CD4-positive, alpha-beta T cell (primary cell): ENCODE measurements around the gene CRAMP1. TPM values are rescaled to one million over a fixed set of nuclear protein-coding genes. Genes with fewer than 3 reads are reported as not detected.

ENCODE experiments used
- ATAC-seq: fragments of 200-7000 bp; cut with Tn5 transposase; one replicate; pipeline ENCODE4 v1.10.0; 2022; ENCODE audit warnings: mild to moderate bottlenecking; ENCODE audit not compliant: poor library complexity
- CTCF ChIA-PET: fragments of 350-600 bp; sonication (Branson Sonifier 250); formaldehyde crosslinking; loops from one replicate; lab custom pipeline; 2021; ENCODE audit warnings: antibody characterized with exemption, inconsistent platforms; lab: Charles Lee
- POLR2A ChIA-PET: fragments of 350-600 bp; sonication (Branson Sonifier 250); formaldehyde crosslinking; loops from one replicate; lab custom pipeline; 2021; ENCODE audit warnings: antibody characterized with exemption, inconsistent platforms; lab: Charles Lee
- DNase-seq, 14 experiments: peaks; one replicate each; pipeline ENCODE4 v3.0.0-alpha.2; 2013 to 2020; ENCODE audit warnings: mixed read lengths in 2 of 14
- H3K27ac ChIP-seq, 2 donors: one replicate each; pipeline versions ENCODE4 v1.5.1 to v1.7.0; 2013; ENCODE audit warnings: low read length in 2 of 2, low read depth in 1 of 2, mild to moderate bottlenecking in 1 of 2
- H3K27me3 ChIP-seq, 2 experiments: 1 replicate in 1 of 2; 2 replicates in 1 of 2; pipeline versions ENCODE4 v1.6.1 to v1.7.0; 2013; ENCODE audit warnings: low read length in 2 of 2, control low read depth in 1 of 2, mild to moderate bottlenecking in 1 of 2, moderate library complexity in 1 of 2; ENCODE audit not compliant: insufficient read depth in 2 of 2, control insufficient read depth in 1 of 2
- H3K36me3 ChIP-seq: one replicate; pipeline ENCODE4 v1.6.1; 2013; ENCODE audit warnings: low read length, control low read depth; ENCODE audit not compliant: insufficient read depth
- H3K4me1 ChIP-seq: one replicate; pipeline ENCODE4 v1.6.1; 2013; ENCODE audit warnings: low read length, control low read depth; ENCODE audit not compliant: insufficient read depth
- H3K4me3 ChIP-seq: one replicate; pipeline ENCODE4 v1.5.1; 2013; ENCODE audit warnings: mild to moderate bottlenecking, low read length, moderate library complexity
- H3K9me3 ChIP-seq, 2 experiments: 1 replicate in 1 of 2; 2 replicates in 1 of 2; pipeline versions ENCODE4 v1.6.1 to v1.7.0; 2013; ENCODE audit warnings: low read length in 2 of 2, mild to moderate bottlenecking in 2 of 2, control low read depth in 1 of 2, moderate library complexity in 1 of 2; ENCODE audit not compliant: control insufficient read depth in 1 of 2, insufficient read depth in 1 of 2
- H3K27ac Mint-ChIP-seq: one replicate; pipeline ENCODE4 v1.8.0; 2020; ENCODE audit warnings: mixed read lengths
- H3K27me3 Mint-ChIP-seq: one replicate; pipeline ENCODE4 v1.8.0; 2021; ENCODE audit warnings: mixed read lengths
- H3K36me3 Mint-ChIP-seq: one replicate; pipeline ENCODE4 v1.8.0; 2021; ENCODE audit warnings: low read depth, mixed read lengths
- H3K4me1 Mint-ChIP-seq: one replicate; pipeline ENCODE4 v1.8.0; 2021; ENCODE audit warnings: low read depth, mixed read lengths
- H3K4me3 Mint-ChIP-seq: one replicate; pipeline ENCODE4 v1.8.0; 2020; ENCODE audit warnings: mild to moderate bottlenecking, mixed read lengths
- H3K9me3 Mint-ChIP-seq: one replicate; pipeline ENCODE4 v1.8.0; 2020; ENCODE audit warnings: mixed read lengths
- CTCF ChIP-seq: fragments of 200-600 bp; IDR thresholded peaks from one replicate; pipeline ENCODE4 v1.8.0; 2022; ENCODE audit warnings: antibody characterized with exemption, mild to moderate bottlenecking
- intact Hi-C, 2 experiments: fragments of 100-400 bp; cut with DNase I in 1 of 2; cut with micrococcal nuclease in 1 of 2; formaldehyde crosslinking; loops; one replicate each; pipeline versions ENCODE4 v1.15.1 to v1.9.0; 2023 to 2025; cut with DNase I, micrococcal nuclease
- total RNA-seq, 174 experiments: library from RNA in 2 of 174; stranded (reverse) in 2 of 174; gene quantifications; one replicate each; pipeline ENCODE4 v1.2.3 and lab custom pipeline; 2021 to 2026

The CRAMP1 gene
- total RNA-seq, 2 experiments from 2014 or later = 14.1 to 15.2 TPM

GRCh38 chr16:1571012-1571671 lies 41.0 kb upstream of the CRAMP1 start:
- H3K9me3 ChIP-seq = no peaks in the 10 kb centered on the region
- POLR2A ChIA-PET = interaction anchor here (1.5 kb wide), 1 partner anchor 10 kb away, joined by 4 read pairs; no protein-coding TSS in a partner anchor
- DNase-seq (no peak), ATAC-seq (no peak)
- no peaks in the 10 kb centered on the region for H3K36me3 ChIP-seq
- TF ChIP-seq CTCF = no peak
- no peak overlapping the region for H3K27ac ChIP-seq
- H3K4me1 ChIP-seq = no peaks in the 10 kb centered on the region
- Mint-ChIP-seq H3K27me3 (no peaks in the 10 kb centered on the region), H3K9me3 (no peaks in the 10 kb centered on the region), H3K36me3 (no peaks in the 10 kb centered on the region), H3K4me3 (no peak overlapping the region), H3K4me1 (peaks cover under 1% of the 10 kb centered on the region), H3K27ac (no peak overlapping the region)
- CTCF ChIA-PET = no interaction called here
- H3K4me3 ChIP-seq = no peak overlapping the region
- no peaks in the 10 kb centered on the region for H3K27me3 ChIP-seq
- intact Hi-C loops = no loop called here

GRCh38 chr16:1572673-1573072 lies 39.5 kb upstream of the CRAMP1 start:
- H3K9me3 Mint-ChIP-seq = no peaks in the 10 kb centered on the region
- no peak overlapping the region for H3K27ac ChIP-seq
- intact Hi-C loops = no loop called here
- ChIA-PET CTCF (no interaction called here), POLR2A (no interaction called here)
- H3K4me3 Mint-ChIP-seq = no peak overlapping the region
- H3K27ac Mint-ChIP-seq = no peak overlapping the region
- no peaks in the 10 kb centered on the region for H3K4me1 Mint-ChIP-seq
- no peaks in the 10 kb centered on the region for H3K27me3 ChIP-seq
- no peaks in the 10 kb centered on the region for H3K9me3 ChIP-seq
- H3K4me3 ChIP-seq = no peak overlapping the region
- H3K4me1 ChIP-seq = no peaks in the 10 kb centered on the region
- DNase-seq (no peak), ATAC-seq (no peak)
- TF ChIP-seq CTCF = no peak
- no peaks in the 10 kb centered on the region for H3K36me3 Mint-ChIP-seq
- no peaks in the 10 kb centered on the region for H3K36me3 ChIP-seq
- no peaks in the 10 kb centered on the region for H3K27me3 Mint-ChIP-seq

GRCh38 chr16:1573301-1573700 lies 38.9 kb upstream of the CRAMP1 start:
- Histone ChIP-seq H3K27ac (no peak overlapping the region), H3K36me3 (no peaks in the 10 kb centered on the region), H3K4me3 (no peak overlapping the region), H3K4me1 (no peaks in the 10 kb centered on the region), H3K27me3 (no peaks in the 10 kb centered on the region), H3K9me3 (no peaks in the 10 kb centered on the region)
- intact Hi-C loops = no loop called here
- ChIA-PET CTCF (no interaction called here), POLR2A (no interaction called here)
- no peak overlapping the region for H3K4me3 Mint-ChIP-seq
- H3K9me3 Mint-ChIP-seq = no peaks in the 10 kb centered on the region
- DNase-seq (no peak), ATAC-seq (no peak)
- no peak overlapping the region for H3K27ac Mint-ChIP-seq
- no peaks in the 10 kb centered on the region for H3K36me3 Mint-ChIP-seq
- no peaks in the 10 kb centered on the region for H3K27me3 Mint-ChIP-seq
- H3K4me1 Mint-ChIP-seq = no peaks in the 10 kb centered on the region
- no peak for TF ChIP-seq CTCF
